ENCODE data around the gene RPS27. TPM values are rescaled to one million over a fixed set of nuclear protein-coding genes. Genes with fewer than 3 reads are reported as not detected.

Gene RPS27
- total RNA-seq, 2 donors from 2014 or later, result 1,661 to 1,802 TPM

DNA sequence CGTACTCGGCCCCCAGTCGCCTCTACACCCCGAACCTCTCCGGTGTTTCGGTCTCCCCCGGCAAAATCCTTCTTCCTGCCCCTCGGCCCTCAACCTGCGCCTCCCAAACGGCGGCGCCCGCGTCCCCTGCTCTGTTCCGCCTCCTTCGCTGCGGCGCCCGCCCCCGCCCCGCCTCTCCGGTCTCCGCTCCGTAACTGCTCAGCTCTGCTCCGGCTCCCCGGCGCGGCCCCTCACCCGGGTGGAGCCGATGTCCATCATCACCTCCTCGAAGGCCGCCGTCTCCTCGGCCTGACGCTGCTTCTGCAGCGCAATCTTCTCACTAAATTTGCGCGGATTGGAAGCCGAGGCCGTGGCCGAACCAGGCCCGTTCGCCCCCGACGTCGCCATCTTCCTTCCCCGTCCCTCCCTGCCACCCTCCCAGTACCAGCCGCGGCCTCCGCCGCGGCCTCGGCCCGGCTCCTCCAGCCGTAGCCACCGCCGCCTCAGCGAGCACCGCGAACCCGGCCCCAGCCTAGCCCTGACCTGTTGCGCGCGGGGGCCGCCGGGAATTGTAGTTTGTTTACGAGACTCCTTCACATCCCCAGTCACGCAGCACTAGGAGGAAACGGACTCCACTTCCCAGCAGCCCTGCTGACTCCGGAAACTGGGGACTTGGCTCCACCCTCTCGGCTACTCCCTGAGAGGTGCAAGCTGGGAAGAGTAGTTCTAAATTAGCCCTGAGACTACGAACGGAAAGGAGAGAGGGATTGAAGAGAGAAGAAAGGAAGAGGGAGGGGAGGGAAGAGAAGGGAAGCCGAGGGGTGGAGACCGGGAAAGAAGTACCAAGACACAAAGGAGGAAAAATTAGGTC is 32.2 kb upstream of the RPS27 start, which contains the start of gene CRTC2:
Gene CRTC2, minus strand, starts transcription at position 502 of the 850 bp plus-strand sequence. Its CDS starts 115 bp downstream, at position 387.
- peak; percentile 100 for DNase-seq (ENCODE audit: low spot score)
- intact Hi-C loops (cut with DNase I), result no loop called here

DNA sequence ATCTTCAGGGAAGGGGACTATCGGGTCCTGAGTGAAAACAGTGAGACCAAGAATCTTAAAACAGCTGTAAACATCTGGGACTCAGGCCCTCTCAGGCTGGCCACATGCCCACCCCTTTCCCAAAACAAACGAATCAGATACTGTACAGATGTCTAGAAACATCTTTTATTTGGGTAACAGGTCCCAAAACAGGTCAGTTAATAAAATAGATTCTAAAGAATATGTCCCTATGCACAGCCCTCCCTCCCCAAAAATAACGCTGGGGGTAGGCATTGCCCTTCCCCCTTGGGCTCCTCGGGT is 31.7 kb upstream of the RPS27 start:
- intact Hi-C loops (cut with DNase I), result no loop called here
- DNase-seq (ENCODE audit: low spot score), result no peak

DNA sequence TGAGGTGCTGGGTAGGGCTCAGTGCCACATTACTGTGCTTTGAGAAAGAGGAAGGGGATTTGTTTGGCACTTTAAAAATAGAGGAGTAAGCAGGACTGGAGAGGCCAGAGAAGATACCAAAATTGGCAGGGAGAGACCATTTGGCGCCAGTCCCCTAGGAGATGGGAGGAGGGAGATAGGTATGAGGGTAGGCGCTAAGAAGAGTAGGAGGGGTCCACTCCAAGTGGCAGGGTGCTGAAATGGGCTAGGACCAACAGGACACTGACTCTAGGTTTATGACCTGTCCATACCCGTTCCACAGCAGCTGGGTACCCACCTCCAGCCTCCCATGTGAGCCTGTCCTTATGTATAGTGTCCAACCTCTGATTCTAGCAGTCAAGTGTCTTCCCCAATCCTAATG is 31.1 kb upstream of the RPS27 start:
- no peak for DNase-seq (ENCODE audit: low spot score)
- intact Hi-C loops (cut with DNase I), result no loop called here

DNA sequence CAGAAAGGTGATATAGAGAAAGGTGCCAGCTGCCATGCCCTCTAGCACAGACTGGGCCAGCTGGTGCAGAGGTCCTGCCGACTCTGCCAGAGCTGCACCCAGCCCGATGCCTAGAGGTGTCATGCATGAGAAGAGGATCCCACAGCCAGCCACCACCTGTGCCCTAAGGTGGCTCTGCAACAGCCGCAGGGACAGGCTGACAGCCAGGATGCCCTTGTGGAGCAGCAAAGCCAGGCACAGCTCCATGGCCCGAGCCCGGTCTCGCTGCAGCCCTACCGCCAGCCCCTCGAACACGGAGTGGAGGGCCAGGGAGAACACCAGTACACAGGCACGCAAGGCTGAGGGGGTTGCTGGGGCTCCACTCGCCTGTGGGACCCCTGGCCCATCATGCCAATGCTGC is 30.4 kb upstream of the RPS27 start:
- intact Hi-C loops (cut with DNase I), result no loop called here
- no peak for DNase-seq (ENCODE audit: low spot score)

DNA sequence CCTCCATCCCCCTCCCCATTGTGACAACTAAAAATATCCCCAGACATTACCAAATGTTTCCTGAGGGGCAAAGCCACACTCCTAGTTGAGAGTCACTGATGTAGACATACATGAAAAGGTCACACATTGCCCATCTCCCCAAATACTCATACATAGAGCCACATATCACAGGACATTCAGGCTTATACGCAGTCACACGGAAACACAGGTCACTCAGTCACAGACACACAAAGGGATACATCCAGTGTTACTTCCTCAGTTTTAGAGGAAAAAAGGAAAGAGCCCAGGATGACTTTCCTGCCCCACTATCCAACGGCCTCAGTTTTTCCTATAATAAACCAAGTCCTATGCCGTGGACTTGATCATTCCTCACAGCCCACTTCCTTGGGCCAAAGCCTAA is 29.1 kb upstream of the RPS27 start:
- no peak for DNase-seq (ENCODE audit: low spot score)
- intact Hi-C loops (cut with DNase I), result no loop called here

DNA sequence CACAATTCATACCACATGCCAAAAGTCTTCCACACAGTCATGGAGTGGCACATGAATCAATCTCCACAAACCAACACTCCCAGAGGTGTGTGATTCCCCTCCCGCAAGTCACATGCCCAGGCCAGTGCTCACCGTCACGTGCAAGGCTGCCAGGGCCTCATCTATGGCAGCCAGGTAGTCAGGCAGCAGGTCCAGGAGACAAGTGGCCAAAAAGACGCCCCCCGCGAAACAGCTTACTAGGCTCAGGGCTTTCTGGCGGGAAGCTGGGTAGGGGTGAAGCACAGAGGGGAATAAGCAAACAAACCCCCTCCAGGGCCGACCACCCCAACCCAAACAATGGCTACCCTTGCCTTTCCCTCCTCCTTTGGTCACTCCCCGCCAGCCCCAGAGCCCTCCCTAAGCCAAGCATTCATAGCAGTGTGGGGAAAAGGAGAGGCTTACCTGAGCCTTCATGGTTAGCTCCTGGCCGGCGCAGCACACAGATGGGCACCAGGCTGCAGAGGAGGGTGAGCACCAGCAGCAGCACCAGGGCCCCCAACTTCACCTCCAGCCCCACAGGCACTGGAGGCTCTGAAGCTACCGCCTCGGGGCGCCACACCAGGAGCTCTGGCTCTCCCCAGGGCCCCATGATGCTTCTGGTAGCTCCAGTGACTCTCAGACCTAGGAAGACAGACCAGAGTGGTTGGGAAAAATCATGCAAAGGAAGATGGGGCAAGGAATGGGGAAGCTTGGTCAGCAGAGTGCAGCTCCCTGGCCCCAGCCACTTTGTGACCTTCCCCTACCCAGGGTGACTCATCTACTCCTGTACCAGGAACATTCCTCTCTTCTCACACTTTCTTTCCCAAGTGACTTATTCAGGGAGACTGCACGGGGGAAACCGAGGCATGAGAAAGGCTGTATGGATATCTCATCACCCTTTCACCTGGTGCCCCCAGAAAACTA is 28.2 kb upstream of the RPS27 start:
- intact Hi-C loops (cut with DNase I), result no loop called here
- no peak for DNase-seq (ENCODE audit: low spot score)

DNA sequence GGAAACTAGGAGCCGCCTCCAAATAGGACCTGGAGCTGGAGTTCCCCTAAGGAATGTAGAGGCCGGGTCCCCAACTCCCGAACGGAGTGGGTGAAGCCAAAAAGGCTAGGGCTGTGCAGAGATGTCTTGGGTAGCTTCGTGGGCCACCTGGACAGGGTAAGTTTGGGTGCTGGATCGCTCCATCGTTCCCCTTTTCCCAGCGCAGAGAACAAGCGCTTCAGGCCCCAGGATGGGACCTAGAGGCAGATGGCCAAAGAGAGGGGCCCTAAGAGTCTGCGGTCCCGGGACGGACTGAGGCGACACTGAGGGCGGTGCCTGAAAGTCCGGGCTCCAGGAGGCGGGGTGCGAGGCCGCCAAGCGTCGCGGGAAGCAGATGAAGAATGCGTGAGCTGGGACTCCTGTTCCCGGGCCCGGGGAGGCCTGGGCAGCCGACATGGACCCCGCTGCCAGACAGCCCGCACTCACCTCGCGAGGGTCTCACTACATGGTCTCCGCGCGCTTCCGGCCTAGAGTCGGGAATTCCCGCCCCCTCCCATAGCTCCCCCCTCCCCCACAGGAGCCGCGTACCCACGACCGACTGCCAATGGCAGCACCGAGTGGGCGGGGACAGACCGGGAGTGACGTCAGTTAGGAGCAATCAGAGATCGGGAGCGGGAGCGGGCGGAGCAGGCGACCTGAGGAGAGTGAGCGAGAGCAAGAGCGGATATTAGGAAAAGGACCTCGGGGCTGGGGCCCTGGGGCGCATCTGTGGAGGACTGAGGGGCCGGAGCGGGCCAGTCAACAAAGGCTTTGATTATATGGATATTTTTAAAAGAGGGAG is 27.3 kb upstream of the RPS27 start, which contains the start of gene SLC39A1:
Gene SLC39A1, minus strand, starts transcription at position 508 of the 820 bp plus-strand sequence. CDS start 822 bp downstream, outside the sequence.
- peak; percentile 99 for DNase-seq (ENCODE audit: low spot score)
- intact Hi-C loops (cut with DNase I), result no loop called here

DNA sequence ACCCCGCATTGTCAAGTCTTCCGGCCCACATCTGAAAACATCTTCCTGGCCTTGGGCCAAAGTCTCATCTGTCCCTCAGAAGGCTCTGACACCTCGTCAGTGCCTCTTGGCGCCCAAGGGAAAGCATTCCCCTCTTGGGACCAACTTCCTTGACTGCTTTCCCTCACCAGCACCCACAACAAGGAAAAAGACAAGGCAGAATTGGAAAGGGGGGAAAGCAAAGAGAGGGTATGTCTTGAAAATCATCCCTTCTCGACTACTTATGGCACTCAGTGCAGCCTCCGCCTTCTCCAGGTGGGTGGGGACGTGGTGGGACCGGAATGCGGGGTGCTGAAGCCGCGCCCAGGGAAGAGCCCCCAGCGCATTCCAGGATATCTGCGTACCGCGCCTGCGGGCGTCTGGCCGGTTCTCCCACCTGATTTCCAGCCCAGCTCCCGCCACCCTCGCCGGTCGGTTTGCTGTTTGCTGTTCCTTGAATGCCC is 26.7 kb upstream of the RPS27 start:
- intact Hi-C loops (cut with DNase I), result no loop called here

DNA sequence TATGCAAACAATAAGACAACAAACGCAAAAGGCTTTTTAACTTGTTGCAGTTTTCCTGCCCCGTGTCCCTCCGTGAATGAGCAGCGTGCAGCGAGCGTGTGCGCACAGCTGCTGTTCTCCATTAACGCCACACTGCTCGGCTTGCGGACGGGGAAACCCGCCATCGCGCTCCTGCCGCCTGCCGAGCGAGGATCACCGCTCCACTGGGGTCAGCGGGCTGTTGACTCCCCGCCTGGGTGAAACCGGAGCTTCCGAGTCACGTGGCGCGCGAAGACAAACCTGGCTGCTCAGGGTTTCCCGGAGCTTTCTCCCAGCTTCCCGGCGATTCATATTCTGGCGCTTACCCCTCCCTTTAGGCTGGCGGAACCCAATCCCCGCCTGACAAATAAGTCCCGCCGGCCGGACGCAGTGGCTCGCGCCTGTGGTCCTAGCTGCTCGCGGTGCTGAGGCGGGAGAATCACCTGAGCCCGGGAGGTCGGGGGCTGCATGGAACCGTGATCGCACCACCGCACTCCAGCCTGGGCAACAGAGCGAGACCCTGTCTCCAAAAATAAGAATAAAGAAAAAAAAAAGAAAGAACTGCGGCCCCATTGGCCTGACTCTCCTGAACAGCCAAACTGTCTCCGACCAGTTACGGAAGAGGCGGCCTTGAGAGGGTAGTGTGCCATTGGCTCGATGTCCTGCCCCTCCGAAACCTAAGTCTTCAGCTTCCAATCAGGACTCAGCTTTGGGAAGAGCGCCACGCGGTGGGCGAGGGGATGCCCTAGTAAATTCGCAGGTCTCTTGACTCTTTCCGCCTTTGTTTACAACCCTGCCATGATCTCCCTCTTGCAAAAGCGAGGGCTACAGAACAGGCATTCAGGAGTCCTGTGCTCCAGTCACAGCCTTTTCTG is 23.2 kb upstream of the RPS27 start, which contains the start of gene CREB3L4:
Gene CREB3L4, plus strand, starts transcription at position 796 of the 893 bp plus-strand sequence. CDS start 624 bp downstream, outside the sequence.
- intact Hi-C loops (cut with DNase I), result no loop called here
- peak; percentile 96 for DNase-seq (ENCODE audit: low spot score)

More for the DNA sequence above, 26.7 kb upstream of the RPS27 start:
- peak; percentile 85 for DNase-seq (ENCODE audit: low spot score)

DNA sequence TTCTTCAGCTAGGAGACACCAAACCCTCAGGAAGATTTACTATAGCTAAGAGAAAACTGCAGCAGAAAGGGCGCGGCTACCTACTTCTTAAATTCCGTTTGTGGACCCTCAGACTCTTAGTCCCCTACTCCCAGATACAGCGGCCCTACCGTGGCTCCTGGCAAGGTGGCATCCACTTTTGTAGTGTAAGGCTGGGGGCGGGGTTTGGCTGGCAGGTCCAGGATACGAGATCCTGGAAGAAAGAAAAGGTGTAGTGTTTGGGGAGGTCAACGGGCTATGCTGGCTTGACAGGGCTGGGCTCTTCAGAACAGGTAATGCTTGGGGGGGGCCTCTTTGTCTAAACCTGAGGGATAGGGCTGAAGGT is 22.6 kb upstream of the RPS27 start:
- DNase-seq (ENCODE audit: low spot score), result peak; percentile 75
- intact Hi-C loops (cut with DNase I), result no loop called here

DNA sequence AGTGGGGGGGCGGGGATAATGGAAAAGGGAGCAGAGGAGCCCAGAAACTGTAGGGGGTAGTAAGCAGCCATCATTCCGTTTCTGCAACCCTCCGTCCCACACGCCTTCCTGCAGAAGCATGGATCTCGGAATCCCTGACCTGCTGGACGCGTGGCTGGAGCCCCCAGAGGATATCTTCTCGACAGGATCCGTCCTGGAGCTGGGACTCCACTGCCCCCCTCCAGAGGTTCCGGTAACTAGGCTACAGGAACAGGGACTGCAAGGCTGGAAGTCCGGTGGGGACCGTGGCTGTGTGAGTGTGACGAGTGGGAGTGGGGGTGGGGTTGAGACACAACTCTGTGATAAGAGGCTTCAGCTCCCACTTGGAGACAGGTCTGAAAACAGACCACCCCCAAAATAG is 22.2 kb upstream of the RPS27 start:
- intact Hi-C loops (cut with DNase I), result no loop called here
- peak; percentile 74 for DNase-seq (ENCODE audit: low spot score)

DNA sequence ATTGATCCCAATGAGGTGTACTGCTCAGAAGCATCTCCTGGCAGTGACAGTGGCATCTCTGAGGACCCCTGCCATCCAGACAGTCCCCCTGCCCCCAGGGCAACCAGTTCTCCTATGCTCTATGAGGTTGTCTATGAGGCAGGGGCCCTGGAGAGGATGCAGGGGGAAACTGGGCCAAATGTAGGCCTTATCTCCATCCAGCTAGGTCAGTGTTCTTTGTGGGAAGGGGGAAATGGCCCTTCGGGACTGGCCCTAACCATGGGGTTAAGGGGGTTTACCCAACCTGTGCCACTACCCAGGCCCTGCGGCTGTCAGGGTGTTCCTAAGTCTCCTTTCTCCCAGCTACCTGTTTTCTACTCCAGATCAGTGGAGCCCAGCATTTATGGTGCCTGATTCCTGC is 21.6 kb upstream of the RPS27 start:
- intact Hi-C loops (cut with DNase I), result no loop called here
- DNase-seq (ENCODE audit: low spot score), result peak; percentile 35

DNA sequence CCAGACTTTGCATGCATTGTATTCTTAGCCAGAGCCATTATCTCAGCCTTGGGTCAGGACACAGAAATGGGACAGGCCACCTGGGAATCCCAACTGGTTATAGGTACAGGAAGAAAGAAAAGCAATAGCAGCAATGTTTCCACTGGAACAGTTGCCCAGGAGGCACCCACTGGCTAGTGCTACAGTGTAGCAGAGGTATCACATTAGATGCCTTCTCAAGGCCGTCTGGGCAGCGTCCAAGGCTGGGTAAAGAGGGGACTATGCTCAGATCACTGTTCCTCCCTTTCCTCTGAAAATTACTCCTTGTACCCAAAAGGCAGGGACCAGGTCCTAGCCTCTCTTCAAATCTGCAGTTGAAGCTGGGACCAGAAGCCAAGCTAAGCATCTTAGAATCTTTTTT is 20.2 kb upstream of the RPS27 start:
- intact Hi-C loops (cut with DNase I), result no loop called here
- DNase-seq (ENCODE audit: low spot score), result peak; percentile 18

DNA sequence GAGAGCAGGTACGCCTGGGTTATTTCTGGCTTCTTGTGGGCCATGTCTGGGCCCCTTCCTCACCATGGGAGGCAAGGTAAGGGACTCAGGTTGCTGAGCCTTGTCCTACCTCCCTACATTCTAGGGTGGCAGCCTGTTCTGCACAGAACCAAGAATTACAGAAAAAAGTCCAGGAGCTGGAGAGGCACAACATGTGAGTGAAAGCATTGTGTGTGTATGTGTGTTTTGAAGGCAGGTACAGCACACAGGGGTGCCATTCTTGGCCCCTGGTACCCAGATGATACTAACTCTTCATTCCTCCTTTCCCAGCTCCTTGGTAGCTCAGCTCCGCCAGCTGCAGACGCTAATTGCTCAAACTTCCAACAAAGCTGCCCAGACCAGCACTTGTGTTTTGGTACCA is 17.5 kb upstream of the RPS27 start:
- no peak for DNase-seq (ENCODE audit: low spot score)
- intact Hi-C loops (cut with DNase I), result no loop called here

DNA sequence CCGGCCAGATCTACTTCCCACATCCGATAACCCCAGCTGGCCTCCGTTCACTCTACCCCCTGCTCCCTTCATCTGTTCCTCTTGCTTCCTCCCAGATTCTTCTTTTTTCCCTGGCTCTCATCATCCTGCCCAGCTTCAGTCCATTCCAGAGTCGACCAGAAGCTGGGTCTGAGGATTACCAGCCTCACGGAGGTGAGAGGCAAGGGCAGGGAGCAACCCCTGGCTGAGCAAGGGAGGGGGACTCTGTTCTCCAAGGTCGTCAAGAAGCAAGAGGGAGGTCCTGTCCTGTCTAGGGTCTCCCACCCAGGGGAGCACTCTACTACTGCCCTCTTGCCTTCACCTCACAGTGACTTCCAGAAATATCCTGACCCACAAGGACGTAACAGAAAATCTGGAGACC is 17.0 kb upstream of the RPS27 start:
- DNase-seq (ENCODE audit: low spot score), result no peak
- intact Hi-C loops (cut with DNase I), result no loop called here

DNA sequence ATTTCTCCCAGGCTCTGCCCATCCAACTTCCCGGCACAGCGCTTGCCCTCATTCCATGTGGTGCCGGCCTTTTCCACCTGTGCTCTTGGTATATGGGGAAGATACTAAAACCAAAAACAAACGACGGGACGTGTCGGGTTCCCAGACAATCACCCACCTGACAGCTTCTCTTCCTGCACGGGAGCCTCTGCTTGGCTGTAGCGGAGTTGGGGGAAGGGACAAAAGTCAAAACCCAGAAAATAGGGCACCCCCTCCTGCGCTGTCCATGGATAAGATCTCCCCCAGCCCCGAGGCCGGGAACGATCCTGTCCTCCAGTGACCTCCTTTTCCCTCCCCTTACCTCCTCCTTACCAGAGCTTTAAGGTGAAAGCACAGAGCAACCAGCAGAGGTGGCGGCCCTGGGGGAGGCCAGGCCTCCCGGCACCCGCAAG is 13.7 kb upstream of the RPS27 start:
- no peak for DNase-seq (ENCODE audit: low spot score)
- intact Hi-C loops (cut with DNase I), result no loop called here

DNA sequence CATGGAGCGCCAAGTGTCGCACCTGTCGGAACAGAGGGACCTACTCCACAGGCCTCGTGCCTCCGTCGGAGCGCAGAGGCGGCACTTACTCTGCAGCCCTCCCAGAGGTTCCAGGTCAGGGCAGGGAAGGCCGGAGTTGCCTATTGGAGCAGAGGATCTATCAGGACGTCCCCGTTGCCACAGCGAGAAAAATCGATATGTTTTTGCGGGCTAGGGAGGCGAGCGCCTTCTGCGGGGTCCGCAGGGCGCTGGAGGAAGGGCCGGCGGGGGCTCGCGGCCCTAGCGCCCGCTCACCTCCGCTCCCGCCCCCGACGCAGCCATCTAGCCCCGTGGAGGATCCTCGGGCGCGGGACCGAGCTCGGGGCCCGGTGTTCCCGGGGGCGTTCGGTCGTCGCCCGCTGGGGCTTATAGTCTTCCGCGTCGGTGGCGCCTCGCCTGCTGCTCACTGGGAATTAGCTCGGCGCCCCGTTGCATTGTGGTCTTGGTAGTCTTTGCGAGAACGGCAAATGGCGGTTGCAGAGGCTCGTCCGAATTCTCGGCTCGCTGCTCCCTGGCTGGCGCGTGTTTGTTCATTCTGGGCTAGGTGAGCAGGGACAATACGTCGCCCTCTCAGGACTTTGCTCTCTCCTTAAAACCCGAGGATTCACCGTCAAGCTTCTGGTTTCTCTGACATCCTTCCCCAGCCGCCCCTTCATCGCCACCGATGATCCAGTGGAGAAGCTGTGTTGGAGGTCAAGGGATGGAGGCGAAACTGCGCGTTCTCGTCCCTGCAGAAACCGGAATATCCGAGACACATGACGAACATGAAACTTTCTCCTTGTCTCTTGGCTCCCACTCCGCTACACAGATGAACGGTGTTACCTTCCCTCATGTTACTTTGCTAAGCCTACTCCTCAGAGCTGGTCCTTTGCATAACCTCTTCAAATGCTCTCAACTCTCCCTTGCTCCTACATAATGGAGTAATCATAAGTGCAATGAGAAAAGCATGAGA is 13.0 kb upstream of the RPS27 start, which contains the start of gene JTB:
Gene JTB, minus strand, starts transcription at position 425 of the 991 bp plus-strand sequence. Its CDS starts 422 bp downstream, at position 3.
- intact Hi-C loops (cut with DNase I), result no loop called here

More for the DNA sequence above, 13.0 kb upstream of the RPS27 start, which contains the start of gene JTB:
- DNase-seq (ENCODE audit: low spot score), result peak; percentile 97
